Testis (tissue), 2 donors: Measurements from ENCODE around the gene TRABD2B.

Experiments
- POLR2A ChIP-seq: fragments of 450-650 bp; IDR thresholded peaks from one replicate; pipeline ENCODE4 v1.6.1; 2017; ENCODE audit warnings: antibody characterized with exemption, mild to moderate bottlenecking, moderate library complexity
- TF ChIP-seq, protein P1 (sequence below), 3 experiments: fragments of 450-650 bp in 2 of 3; fragments of 200-600 bp in 1 of 3; sonication (generic) in 1 of 3; IDR thresholded peaks; one replicate each; pipeline ENCODE4 v1.5.1; 2016 to 2019; ENCODE audit warnings: antibody characterized with exemption in 3 of 3, mild to moderate bottlenecking in 2 of 3, moderate library complexity in 1 of 3

DNA sequence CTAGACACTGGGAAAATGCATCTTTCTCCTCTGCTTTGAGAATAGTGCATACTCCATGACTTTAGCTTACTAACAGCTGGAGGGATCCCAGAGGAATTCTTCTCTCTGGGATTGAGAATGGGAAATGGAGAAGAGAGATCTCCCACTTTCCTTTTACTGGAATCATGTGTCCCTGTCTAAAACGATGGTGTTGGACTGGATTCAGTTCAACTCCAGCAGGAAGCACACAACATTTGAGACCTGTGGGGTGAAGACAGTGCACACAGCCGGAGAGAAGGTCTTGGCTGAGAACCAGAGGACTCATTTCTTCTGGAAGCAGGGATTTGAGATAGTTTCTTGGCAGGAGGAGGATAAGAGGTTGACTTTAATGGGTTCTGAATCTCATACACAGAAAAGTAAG lies 58.7 kb downstream of the TRABD2B start:
- no peak for TF ChIP-seq POLR2A
- TF ChIP-seq, protein P1, sequence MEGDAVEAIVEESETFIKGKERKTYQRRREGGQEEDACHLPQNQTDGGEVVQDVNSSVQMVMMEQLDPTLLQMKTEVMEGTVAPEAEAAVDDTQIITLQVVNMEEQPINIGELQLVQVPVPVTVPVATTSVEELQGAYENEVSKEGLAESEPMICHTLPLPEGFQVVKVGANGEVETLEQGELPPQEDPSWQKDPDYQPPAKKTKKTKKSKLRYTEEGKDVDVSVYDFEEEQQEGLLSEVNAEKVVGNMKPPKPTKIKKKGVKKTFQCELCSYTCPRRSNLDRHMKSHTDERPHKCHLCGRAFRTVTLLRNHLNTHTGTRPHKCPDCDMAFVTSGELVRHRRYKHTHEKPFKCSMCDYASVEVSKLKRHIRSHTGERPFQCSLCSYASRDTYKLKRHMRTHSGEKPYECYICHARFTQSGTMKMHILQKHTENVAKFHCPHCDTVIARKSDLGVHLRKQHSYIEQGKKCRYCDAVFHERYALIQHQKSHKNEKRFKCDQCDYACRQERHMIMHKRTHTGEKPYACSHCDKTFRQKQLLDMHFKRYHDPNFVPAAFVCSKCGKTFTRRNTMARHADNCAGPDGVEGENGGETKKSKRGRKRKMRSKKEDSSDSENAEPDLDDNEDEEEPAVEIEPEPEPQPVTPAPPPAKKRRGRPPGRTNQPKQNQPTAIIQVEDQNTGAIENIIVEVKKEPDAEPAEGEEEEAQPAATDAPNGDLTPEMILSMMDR (IDR thresholded peaks at IDR 0.05): no peak
